ENCODE measurements around the gene ILF3.

DNA sequence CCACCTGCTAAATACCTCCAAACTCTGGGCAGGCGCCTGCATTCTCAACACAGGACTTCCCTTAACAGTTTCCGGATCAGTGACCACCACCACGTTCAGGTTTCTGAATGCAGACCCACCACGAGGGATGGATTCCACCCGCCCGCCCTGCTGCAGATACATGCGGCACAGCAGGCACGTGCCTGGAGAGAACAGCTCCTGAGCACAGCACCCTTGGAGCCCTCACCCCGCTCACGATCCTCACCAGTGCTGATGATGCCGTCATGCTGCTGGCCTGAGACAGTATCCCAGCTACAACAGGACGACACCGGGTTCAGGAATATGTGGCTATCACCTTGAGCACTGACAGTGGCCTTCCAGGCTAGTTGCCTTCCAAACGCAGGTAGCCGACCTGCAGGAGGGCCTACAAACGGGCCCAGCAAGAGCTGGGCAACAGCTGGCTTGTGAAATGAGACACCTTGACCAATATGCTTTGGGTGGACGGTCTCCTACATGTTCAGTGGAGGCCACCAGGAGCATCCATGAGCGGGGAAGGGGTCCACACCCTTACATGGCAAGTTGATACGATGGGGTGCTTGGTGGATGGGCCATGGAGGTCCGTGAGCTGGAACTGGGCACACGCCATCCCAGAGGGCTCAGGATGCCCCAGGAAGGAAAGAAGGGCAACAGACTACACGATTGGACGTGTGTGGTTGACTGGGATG is 37.2 kb downstream of the ILF3 start:
- TF ChIP-seq, protein P1, sequence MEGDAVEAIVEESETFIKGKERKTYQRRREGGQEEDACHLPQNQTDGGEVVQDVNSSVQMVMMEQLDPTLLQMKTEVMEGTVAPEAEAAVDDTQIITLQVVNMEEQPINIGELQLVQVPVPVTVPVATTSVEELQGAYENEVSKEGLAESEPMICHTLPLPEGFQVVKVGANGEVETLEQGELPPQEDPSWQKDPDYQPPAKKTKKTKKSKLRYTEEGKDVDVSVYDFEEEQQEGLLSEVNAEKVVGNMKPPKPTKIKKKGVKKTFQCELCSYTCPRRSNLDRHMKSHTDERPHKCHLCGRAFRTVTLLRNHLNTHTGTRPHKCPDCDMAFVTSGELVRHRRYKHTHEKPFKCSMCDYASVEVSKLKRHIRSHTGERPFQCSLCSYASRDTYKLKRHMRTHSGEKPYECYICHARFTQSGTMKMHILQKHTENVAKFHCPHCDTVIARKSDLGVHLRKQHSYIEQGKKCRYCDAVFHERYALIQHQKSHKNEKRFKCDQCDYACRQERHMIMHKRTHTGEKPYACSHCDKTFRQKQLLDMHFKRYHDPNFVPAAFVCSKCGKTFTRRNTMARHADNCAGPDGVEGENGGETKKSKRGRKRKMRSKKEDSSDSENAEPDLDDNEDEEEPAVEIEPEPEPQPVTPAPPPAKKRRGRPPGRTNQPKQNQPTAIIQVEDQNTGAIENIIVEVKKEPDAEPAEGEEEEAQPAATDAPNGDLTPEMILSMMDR (IDR thresholded peaks at IDR 0.05; ENCODE audit: insufficient read depth, low read length, poor library complexity, severe bottlenecking), result no peak
- TF ChIP-seq EZH2phosphoT487 (conservative IDR thresholded peaks at IDR 0.05; ENCODE audit: low read length), result no peak
